ENCODE data around the gene TPP2. TPM values are rescaled to one million over a fixed set of nuclear protein-coding genes. Genes with fewer than 3 reads are reported as not detected.

Gene TPP2
- total RNA-seq, 4 donors from 2014 or later, result 38.5 to 45.5 (median 42.3) TPM

DNA sequence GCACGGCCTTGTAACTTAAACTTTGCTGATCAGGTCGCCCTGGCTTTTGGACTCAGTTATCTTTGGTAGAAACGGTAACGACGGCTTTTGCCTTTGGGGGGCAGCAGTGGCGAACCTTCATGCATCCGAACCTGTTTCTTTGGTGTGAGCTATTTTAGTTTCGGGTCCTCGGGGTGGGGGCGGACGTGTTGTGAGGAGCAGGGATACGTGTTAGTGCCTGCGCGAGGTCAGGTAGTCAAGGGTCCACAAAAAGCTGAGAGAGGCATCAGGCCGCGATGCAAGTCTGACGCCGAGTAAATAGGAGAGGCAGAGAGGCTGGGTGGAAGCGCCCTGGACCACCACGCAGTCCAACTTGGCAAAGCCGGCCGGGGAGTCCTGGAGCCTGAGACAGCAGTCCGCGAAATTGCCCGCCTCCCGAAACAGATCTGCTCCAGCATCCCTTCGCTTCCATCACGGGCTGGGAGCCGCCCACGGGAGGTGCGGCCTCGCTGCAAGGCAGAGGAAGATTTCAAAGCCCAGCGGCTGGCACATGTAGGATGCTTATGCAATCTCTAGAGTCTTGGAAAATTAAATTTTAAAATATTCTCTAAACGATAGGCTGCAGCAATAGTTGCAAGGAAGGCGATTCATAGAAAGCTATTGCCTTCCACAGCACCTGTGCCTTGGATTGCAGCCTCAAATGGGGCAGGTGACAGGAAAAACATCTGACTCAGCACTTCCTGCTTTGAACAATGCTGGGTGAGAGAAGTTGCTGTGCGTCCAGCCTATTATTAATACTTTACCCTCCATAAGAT lies 4.6 kb upstream of the TPP2 start:
- DNase-seq (ENCODE audit: low spot score), result peak; percentile 69
- ATAC-seq (ENCODE audit: low FRiP score), result peak; percentile 75
- peak in 1 of 3 donors; percentile 17 for TF ChIP-seq CTCF (IDR thresholded peaks at IDR 0.05)

- no peak for DNase-seq (ENCODE audit: low spot score)
- ATAC-seq (ENCODE audit: low FRiP score), result no peak
- TF ChIP-seq CTCF (IDR thresholded peaks at IDR 0.05), result no peak
Observed at GRCh38 chr13:102593466-102593865, 3.3 kb upstream of the TPP2 start.

- ATAC-seq (ENCODE audit: low FRiP score), result peak; percentile 11
- no peak for DNase-seq (ENCODE audit: low spot score)
- no peak for TF ChIP-seq CTCF (IDR thresholded peaks at IDR 0.05)
Observed at GRCh38 chr13:102597029-102597961, 509 bp downstream of the TPP2 start.

GRCh38 chr13:102598061-102598460 lies 1.3 kb downstream of the TPP2 start:
- ATAC-seq (ENCODE audit: low FRiP score) (no peak), DNase-seq (ENCODE audit: low spot score) (no peak)
- no peak for TF ChIP-seq CTCF (IDR thresholded peaks at IDR 0.05)

- TF ChIP-seq CTCF (IDR thresholded peaks at IDR 0.05), result no peak
- DNase-seq (ENCODE audit: low spot score) (no peak), ATAC-seq (ENCODE audit: low FRiP score) (no peak)
Observed at GRCh38 chr13:102599426-102600012, 2.7 kb downstream of the TPP2 start.

DNA sequence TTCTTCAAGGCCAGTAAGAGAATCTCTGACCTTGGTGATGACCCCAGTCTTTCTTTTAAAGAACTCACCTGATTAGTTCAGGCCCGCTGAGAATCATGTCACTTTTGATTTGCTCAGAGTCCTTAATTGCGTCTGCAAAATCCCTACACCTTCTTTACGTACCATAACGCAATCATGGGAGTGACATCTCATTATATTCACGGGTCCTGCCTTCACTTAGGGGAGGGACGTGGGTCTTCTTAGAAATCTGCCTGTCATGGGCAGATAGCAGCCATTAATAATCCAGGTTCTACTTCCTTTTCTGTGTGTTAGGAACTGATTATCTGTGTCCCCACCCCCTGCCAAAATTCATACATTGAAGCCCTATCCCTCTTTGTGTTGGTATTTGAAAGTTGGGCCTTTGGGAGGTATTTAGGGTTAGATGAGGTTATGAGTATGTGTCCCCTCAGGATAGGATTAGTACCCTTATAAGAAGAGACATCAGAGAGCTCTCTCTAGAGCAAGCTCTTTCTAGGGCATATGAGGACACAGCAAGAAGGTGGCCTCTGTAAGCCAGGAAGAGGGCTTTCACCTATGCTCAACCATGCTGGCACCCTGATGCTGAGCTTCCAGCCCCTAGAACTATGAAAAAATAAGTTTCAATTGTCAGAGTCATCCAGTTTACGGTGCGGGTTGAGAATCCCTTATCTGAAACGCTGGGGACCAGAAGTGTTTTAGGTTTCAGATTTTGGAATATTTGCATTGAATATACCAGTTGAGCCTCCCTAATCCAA lies 9.9 kb downstream of the TPP2 start:
- ATAC-seq (ENCODE audit: low FRiP score), result no peak
- no peak for TF ChIP-seq CTCF (IDR thresholded peaks at IDR 0.05)
- DNase-seq (ENCODE audit: low spot score), result no peak
